Osteoblast (primary cell): ENCODE measurements around the gene ST6GALNAC5. TPM values are rescaled to one million over a fixed set of nuclear protein-coding genes. Genes with fewer than 3 reads are reported as not detected.

ENCODE experiments used
- DNase-seq: peaks from one replicate; pipeline ENCODE4 v3.0.0; 2011; ENCODE audit warnings: low spot score, mixed read lengths; ENCODE audit not compliant: insufficient read length; ENCODE audit errors: missing footprints
- H2AFZ ChIP-seq: 2 replicates; pipeline ENCODE4 v1.6.0; 2011; ENCODE audit warnings: mild to moderate bottlenecking, low read length
- H3K27ac ChIP-seq: 2 replicates; pipeline ENCODE4 v1.5.1; 2011; ENCODE audit warnings: mild to moderate bottlenecking, low read depth, low read length, moderate library complexity
- H3K27me3 ChIP-seq: 2 replicates; pipeline ENCODE4 v1.6.0; 2012; ENCODE audit warnings: mild to moderate bottlenecking, control low read depth, inconsistent platforms, low read length, moderate library complexity; ENCODE audit not compliant: insufficient read depth
- H3K36me3 ChIP-seq: 2 replicates; pipeline ENCODE4 v1.5.1; 2011; ENCODE audit warnings: mild to moderate bottlenecking, low read length, control low read depth, moderate library complexity; ENCODE audit not compliant: insufficient read depth
- H3K4me1 ChIP-seq: 2 replicates; pipeline ENCODE4 v1.5.1; 2011; ENCODE audit warnings: mild to moderate bottlenecking, low read length, control low read depth, moderate library complexity; ENCODE audit not compliant: insufficient read depth
- H3K4me2 ChIP-seq: 2 replicates; pipeline ENCODE4 v1.6.0; 2011; ENCODE audit warnings: mild to moderate bottlenecking, low read length; ENCODE audit not compliant: insufficient read depth
- H3K4me3 ChIP-seq: fragments of 200-600 bp; sonication (generic); 3 replicates; pipeline ENCODE4 v1.5.1; 2012; ENCODE audit warnings: mild to moderate bottlenecking, low read length, inconsistent platforms; ENCODE audit not compliant: insufficient read depth
- H3K79me2 ChIP-seq: 2 replicates; pipeline ENCODE4 v1.6.0; 2012; ENCODE audit warnings: mild to moderate bottlenecking, low read length, control low read depth, inconsistent platforms; ENCODE audit not compliant: insufficient read depth
- H3K9me3 ChIP-seq: 2 replicates; pipeline ENCODE4 v1.5.1; 2011; ENCODE audit warnings: low read depth, low read length, control low read depth
- H4K20me1 ChIP-seq: 2 replicates; pipeline ENCODE4 v1.6.0; 2012; ENCODE audit warnings: mild to moderate bottlenecking, low read length, control low read depth; ENCODE audit not compliant: insufficient read depth
- total RNA-seq: library from RNA; depleted of rRNA; stranded (reverse); fragments of >200 nt; gene quantifications from 2 replicates; pipeline ENCODE4 v1.2.3, GENCODE V29; 2012
- TF ChIP-seq, protein P1 (sequence below): IDR thresholded peaks from 2 replicates; pipeline ENCODE4 v1.5.1; 2011; ENCODE audit warnings: mild to moderate bottlenecking, low read depth, low read length, moderate library complexity; ENCODE audit errors: extremely low read depth

Gene ST6GALNAC5
- total RNA-seq, 1 donor: 1.1 TPM

DNA sequence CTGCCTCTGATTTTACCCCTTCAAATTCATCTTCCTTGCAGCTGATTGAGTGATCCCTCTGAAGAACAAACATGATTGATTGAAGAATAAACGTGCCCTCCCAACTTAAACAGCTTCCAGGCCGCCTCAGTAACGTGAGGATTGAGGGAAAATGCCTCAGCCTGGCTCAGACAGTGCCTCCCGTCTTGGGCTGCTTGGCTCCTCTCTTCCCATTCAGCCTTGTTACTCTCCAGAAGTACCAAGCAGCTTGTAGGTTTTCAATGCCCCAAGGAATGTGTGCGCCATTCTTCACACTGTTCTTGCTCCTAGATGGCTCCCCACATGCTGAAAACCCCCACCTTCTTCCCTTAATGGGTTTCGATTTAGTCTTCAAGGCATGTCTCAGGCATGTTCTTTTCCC lies 51.8 kb downstream of the ST6GALNAC5 start:
- TF ChIP-seq, protein P1, sequence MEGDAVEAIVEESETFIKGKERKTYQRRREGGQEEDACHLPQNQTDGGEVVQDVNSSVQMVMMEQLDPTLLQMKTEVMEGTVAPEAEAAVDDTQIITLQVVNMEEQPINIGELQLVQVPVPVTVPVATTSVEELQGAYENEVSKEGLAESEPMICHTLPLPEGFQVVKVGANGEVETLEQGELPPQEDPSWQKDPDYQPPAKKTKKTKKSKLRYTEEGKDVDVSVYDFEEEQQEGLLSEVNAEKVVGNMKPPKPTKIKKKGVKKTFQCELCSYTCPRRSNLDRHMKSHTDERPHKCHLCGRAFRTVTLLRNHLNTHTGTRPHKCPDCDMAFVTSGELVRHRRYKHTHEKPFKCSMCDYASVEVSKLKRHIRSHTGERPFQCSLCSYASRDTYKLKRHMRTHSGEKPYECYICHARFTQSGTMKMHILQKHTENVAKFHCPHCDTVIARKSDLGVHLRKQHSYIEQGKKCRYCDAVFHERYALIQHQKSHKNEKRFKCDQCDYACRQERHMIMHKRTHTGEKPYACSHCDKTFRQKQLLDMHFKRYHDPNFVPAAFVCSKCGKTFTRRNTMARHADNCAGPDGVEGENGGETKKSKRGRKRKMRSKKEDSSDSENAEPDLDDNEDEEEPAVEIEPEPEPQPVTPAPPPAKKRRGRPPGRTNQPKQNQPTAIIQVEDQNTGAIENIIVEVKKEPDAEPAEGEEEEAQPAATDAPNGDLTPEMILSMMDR: no peak
- H3K27me3 ChIP-seq: no peaks in the 10 kb centered on the region
- no peak overlapping the region for H3K4me2 ChIP-seq
- H4K20me1 ChIP-seq: no peaks in the 10 kb centered on the region
- H3K79me2 ChIP-seq: no peaks in the 10 kb centered on the region
- no peak overlapping the region for H3K27ac ChIP-seq
- H3K9me3 ChIP-seq: no peaks in the 10 kb centered on the region
- H3K4me3 ChIP-seq: no peak overlapping the region
- no peak for DNase-seq
- H3K36me3 ChIP-seq: no peaks in the 10 kb centered on the region
- no peak overlapping the region for H2AFZ ChIP-seq
- H3K4me1 ChIP-seq: no peaks in the 10 kb centered on the region

DNA sequence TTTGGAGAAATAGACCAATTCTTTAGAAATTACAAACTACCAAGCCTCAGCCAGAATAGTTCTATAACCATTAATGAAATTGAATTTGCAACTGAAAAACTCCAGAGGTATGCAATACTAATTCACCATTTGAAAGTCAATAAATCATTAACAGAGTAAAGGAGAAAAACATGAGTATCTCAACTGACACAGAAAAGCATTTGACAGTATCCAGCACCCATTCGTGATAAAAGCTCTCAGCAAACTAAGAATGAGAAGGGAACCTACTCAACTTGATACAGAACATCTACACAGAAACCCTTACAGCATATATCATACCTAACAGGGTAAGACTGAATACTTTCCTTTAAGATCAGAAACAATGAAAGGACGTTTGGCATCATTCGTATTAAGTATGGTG lies 54.3 kb downstream of the ST6GALNAC5 start:
- Histone ChIP-seq H3K36me3 (no peaks in the 10 kb centered on the region), H3K4me3 (no peak overlapping the region), H2AFZ (no peak overlapping the region), H3K4me1 (no peaks in the 10 kb centered on the region), H4K20me1 (no peaks in the 10 kb centered on the region), H3K4me2 (no peak overlapping the region), H3K9me3 (no peaks in the 10 kb centered on the region), H3K27ac (no peak overlapping the region), H3K79me2 (no peaks in the 10 kb centered on the region), H3K27me3 (peaks cover 3% of the 10 kb centered on the region)
- TF ChIP-seq, protein P1: no peak
- no peak for DNase-seq

DNA sequence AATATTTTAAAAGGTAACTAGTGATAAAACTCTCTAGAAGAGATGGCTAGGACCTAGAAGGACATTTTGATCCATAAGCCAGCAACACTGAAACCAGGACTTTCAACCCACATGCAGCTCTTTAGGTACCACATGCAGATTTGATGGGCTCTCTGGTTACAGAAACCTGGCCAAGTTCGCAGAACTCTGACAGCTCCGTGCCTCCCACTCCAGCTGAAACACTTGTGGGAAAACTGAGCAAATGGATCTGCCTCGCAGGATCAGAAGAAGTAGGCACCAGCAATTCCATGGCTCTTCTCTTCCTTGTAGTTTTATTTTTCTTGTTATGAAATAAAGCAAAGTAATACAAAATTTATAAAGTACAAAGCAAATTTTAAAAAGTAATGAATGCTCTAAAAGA lies 58.5 kb downstream of the ST6GALNAC5 start:
- H3K79me2 ChIP-seq: no peaks in the 10 kb centered on the region
- H3K4me1 ChIP-seq: no peaks in the 10 kb centered on the region
- TF ChIP-seq, protein P1: no peak
- H3K9me3 ChIP-seq: no peaks in the 10 kb centered on the region
- no peaks in the 10 kb centered on the region for H3K36me3 ChIP-seq
- no peak overlapping the region for H3K4me3 ChIP-seq
- no peaks in the 10 kb centered on the region for H4K20me1 ChIP-seq
- no peak overlapping the region for H2AFZ ChIP-seq
- H3K4me2 ChIP-seq: no peak overlapping the region
- peaks cover 3% of the 10 kb centered on the region for H3K27me3 ChIP-seq
- no peak overlapping the region for H3K27ac ChIP-seq
- no peak for DNase-seq

DNA sequence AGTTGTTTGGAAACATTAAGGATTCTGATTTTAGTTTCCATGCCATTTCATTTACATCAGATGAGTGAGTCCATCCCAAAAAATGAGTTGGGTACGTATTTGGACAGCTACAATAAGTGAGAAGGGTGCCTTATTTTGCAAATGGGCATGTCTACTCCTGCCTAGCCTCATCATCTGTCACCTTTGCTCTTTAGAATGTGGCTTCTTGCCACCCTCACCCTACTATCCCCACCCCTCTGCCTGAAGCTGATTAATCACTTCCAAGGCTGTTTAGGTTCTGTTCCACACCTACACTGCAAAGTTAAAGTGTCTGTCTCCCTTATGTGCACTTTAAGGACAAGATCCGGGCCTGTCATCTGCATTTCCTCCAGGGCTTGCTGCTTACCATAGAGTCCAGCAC lies 61.2 kb downstream of the ST6GALNAC5 start:
- H3K4me3 ChIP-seq: no peak overlapping the region

More for the DNA sequence above, 61.2 kb downstream of the ST6GALNAC5 start:
- no peak overlapping the region for H3K27ac ChIP-seq
- H3K9me3 ChIP-seq: no peaks in the 10 kb centered on the region
- DNase-seq: no peak
- H3K4me2 ChIP-seq: no peak overlapping the region
- H4K20me1 ChIP-seq: no peaks in the 10 kb centered on the region
- H2AFZ ChIP-seq: no peak overlapping the region
- TF ChIP-seq, protein P1: no peak
- H3K36me3 ChIP-seq: no peaks in the 10 kb centered on the region
- peaks cover 3% of the 10 kb centered on the region for H3K27me3 ChIP-seq
- H3K4me1 ChIP-seq: no peaks in the 10 kb centered on the region
- no peaks in the 10 kb centered on the region for H3K79me2 ChIP-seq
